ENCODE results near the gene KIF1A.

- peak; percentile 19 for TF ChIP-seq EZH2 (IDR thresholded peaks at IDR 0.05; ENCODE audit: borderline replicate concordance)
- no peak for TF ChIP-seq CTCF (IDR thresholded peaks at IDR 0.05; ENCODE audit: poor library complexity)
- TF ChIP-seq EZH2phosphoT487 (IDR thresholded peaks at IDR 0.05; ENCODE audit: low read depth, severe bottlenecking, unreplicated experiment): no peak
These were observed 11.7 kb upstream of the KIF1A start for GRCh38 chr2:240831594-240832204.

Measured in hepatocyte (in vitro differentiated cells).